HS-5 (cell line): ENCODE measurements around the gene TRPC4.
"Not testable (repeated sequence)": the region's sequence is repeated elsewhere in the genome, so short reads cannot be mapped to it uniquely, and the experiment has no call there.

Experiments used
- DNase-seq: peaks from one replicate; pipeline ENCODE4 v3.0.0-alpha.2; 2012; ENCODE audit warnings: low read depth

The TRPC4 gene

DNA sequence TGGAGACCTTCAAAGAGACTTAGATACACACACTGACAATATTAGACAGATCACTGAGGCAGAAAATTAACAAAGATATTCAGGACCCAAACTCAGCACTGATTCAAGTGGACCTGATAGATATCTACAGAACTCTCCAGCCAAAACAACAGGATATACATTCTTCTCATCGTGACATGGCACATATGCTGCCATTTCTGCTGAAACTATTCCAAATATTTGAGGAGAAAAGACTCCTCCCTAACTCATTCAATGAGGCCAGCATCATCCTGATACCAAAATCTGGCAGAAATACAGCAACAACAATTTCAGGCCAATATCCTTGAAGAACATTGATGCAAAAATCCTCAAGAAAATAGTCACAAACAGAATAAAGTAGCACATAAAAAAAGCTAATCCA is 53.3 kb downstream of the TRPC4 start:
- DNase-seq: no peak

DNA sequence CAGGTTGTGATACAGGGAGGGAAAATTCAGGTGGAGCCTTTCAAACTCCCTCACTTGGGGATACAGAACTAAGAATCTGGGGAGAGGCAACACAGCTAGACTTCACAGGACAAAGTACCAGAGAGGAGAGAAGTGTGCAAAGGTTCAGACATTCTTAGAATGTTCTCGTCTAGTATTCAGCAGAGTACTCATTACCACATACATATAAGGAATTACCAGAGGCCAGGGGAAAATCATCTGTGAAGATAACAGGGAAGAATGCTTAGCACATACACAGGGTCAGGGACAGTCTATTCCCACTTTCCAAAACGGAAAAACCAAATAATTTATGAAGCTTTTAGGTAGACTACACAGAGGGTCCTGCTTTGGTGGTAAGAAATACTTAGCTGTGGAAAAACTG is 58.1 kb downstream of the TRPC4 start:
- no peak for DNase-seq

DNA sequence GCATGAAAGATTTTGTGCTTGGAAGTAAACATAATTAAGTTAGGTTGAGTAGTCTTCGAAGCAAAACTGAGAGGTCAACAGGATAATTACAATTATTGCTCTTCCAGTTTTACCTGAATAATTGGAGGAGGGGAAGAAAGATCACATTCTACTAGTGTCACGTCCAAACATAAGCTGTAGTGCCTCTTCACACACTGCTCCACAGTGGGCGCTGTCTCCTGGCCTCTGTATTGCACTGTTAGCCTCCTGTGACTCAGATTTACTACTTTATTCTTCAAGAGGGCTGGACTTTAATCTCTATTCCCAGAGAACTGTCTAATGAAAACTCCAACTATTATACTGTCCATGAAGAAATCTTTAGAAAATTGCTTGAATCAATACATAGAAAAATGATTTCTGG is 62.9 kb downstream of the TRPC4 start:
- DNase-seq: no peak

DNA sequence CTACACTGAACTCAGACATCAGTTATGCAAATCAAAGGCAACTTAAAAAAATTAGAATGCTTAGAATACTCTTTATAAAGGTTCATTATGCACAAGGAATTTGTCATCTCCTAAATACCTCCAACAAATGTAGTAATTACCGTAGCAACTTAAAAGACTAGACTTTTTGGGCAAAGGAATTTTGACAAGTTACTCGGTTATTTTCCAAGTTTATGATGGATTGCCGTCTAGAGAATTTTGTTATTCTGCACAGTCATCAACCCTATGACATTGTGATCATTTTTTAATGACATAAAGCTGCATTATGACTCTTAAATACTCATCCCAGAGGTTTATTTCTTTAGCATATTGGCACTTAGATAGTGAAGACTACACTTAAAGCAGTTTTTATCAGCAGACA is 71.9 kb downstream of the TRPC4 start:
- no peak for DNase-seq

DNA sequence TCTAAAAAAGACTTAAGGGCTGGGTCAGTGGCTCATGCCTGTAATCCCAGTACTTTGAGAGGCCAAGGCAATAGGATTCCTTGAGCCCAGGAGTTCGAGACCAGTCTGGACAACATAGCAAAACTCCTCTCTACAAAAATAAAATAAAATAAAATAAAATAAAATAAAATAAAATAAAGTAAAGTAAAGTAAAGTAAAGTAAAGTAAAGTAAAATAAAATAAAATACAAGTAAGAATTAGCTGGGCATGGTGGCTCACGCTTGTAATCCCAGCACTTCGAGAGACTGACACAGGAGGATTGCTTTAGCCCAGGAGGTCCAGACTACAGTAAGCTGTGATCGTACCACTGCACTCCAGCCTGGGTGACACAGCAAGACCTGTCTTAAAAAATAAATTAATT is 72.8 kb downstream of the TRPC4 start:
- DNase-seq: not testable (repeated sequence)

DNA sequence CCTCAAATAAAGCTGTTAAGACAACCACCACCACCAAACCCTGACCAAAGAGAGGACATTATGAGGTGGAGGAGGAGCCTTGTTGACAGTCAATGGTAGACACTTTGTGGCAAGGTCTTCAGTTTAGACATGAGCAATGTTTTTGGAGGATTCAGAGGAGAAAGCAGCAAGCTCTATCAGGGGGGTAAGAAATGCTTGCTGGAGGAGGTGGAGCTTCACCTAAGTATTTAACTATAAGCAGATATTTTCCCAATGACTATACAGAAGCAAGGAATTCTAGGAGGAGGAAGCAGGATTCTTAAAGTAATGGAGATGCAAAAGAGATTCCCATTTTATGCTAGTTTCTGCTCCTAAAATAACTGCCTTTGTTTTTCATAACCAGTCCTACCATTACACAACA is 74.2 kb downstream of the TRPC4 start:
- no peak for DNase-seq

DNA sequence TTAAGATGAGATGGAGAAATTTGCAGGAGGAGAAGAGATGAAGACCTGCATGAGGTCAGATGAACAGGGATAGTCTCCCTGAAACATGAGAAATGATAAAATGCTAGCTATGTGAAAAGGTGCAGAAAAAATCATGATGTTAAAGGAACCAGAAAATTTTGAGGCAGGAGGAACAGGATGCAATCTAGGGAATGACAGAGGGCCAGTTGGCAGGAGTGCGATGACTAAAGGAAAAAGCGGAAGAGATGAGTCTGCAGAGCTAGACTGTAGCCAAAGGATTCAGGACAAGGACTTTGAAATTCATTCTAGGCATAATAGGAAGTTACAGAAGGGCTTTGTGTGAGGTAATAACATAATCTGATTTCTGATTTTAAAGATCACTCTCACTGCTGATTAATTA is 77.9 kb downstream of the TRPC4 start:
- no peak for DNase-seq

DNA sequence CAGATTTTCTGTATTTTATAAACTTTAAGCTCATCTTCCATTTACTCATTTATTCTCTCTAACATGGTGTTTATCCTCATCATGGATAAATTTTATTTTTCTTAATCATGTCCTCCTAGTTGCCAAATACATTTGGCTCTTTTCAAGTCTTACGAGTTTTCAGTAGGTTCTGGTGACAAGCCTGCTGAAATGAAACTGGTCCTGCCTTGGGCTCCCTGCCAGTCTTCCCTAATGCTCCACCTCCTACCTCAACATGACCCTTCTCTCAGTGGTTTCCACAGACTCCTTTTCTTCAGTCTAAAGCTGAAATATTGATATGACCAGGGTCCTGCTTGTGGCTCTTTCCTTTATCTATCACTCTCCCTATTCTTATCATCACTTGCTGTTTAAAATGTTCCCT is 81.2 kb downstream of the TRPC4 start:
- no peak for DNase-seq

DNA sequence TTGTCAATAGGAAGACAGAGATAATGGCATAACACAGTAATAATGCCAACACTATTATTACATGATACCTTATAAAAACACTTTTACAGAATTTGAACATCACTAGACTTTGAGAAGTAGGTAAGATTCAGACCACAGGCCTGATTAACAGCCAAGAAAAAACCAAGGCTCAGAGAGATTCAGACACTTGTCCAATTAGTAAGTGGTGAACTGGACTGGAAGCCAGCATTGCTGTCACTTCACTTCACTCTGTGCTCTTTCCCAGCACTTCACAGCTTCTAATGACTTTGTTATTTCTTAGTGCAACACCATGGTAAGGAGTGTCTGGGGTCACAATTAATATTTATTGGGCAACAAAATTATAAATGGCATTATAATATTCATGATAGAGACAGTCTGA is 91.9 kb downstream of the TRPC4 start:
- no peak for DNase-seq

DNA sequence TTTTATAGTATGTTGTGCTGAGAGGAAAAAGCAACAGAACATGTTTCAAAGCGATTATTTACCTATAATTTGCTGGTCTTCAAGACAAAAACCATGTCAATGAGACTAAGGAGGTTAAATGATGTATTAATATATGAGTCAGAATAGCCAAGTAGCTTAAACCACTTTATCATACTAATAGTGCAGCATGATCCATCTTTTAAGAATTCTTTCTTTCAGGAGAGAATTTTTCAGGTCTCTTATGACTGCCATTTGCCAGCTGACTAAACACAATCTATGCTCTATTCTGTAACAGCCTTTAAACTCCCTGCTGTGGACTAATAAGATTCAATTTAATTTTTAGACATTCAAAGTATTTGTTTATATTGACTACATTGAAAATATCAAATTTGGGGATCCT is 93.7 kb downstream of the TRPC4 start:
- no peak for DNase-seq

DNA sequence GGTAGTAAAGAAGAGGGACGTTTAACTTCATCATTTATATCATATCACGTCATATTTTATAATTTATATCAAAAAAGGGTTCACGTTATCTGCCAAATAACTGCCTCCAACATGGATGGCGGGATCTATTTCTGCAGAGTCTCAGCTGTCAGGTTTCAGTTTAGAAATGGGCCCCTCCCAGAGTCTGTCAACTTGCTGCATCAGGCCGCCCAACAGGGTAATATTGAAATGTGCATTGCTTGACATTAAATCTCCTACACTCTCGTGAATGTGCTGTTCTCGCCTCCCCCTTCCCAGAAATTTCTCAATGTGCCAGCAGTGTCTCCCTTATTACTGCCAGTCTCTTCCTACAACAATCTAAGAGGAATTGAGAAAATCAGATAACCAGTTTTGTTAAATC is 96.9 kb downstream of the TRPC4 start:
- no peak for DNase-seq

DNA sequence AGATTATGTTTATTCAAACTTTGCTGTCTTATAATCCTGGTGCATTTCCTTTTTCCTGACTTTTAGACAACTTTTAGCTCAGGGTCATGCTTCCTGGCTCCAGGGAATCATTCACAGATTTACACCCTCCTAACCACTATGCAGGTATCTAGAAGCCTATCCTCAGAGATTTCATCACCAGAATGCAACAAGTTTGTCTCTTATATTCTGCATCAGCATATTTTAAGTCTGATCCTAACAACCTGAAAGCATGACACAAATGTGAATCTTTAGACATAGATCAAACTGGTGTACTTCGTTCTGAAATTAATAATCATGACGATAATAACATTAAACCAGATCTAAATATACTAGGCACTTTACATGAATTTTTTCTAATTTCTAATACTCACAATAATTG is 100.0 kb downstream of the TRPC4 start:
- DNase-seq: no peak

DNA sequence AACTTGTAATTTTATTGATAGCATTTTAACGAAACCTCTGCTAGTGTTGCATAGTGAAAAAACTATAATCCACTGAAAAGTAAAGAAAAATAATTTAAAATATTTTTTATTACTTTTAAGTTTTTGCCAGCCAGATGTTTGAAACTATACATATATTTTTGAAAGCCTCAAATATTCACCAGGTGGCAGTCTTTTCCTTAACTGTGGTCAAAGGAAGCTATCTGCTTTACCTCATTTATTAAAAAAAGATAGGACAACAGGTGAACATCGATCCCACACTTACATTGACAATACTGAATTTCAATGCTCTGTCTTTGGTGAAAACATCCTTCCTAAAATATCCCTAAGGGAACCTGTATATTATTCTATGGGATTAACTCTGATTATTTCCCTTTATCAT is 100.5 kb downstream of the TRPC4 start:
- DNase-seq: no peak

DNA sequence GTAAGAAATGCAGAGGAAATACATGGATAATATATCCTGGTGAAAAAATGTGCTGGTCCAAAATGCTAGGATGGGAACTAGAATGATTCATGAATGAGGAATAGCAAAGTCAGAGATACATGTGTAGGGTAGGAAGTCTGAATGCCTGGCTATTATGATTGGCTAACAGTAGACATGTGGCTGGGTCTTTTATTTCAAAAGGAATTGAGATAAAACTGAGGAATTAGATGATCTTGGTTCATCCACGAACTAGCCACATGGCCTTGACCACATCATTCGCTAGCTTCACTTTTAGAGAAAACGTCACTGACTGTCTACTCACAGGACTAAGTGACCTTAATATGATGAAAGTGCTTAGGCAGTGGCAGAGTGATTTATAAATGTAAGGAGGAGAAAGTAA is 103.1 kb downstream of the TRPC4 start:
- DNase-seq: no peak

DNA sequence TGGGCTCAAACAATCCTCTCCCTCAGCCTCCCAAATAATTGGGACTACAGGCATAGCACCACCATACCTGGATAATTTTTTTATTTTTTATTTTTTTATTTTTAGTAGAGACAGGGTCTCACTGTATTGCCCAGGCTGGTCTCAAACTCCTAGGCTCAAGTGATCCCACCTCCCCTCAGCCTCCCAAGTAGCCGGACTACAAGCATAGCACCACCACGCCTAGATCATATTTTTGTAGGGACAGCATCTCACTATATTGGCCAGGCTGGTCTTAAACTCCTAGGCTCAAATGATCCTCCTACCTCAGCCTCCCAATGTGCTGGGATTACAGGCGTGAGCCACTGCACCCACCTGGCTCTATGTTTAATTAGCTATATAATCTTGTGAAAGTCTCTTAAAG is 114.2 kb downstream of the TRPC4 start:
- no peak for DNase-seq

DNA sequence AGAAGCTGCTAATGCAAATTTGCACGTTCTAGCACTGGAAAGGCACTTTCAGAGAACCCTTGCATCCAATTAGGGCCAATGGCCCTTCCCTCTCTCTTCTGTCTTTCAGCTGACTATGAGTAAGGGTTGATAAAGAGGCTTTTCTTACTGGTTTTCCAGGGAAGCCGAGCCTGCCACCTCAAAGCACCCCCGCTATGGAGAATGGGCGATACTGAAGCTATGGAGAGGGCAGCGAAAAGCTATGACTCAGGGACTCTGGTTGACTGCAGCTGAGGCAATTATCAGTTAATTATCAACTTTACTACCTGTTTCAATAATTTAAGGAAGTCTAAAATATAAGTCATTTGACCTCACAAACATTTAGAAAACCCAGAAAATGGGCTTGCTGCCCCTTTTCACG is 115.8 kb downstream of the TRPC4 start:
- no peak for DNase-seq

DNA sequence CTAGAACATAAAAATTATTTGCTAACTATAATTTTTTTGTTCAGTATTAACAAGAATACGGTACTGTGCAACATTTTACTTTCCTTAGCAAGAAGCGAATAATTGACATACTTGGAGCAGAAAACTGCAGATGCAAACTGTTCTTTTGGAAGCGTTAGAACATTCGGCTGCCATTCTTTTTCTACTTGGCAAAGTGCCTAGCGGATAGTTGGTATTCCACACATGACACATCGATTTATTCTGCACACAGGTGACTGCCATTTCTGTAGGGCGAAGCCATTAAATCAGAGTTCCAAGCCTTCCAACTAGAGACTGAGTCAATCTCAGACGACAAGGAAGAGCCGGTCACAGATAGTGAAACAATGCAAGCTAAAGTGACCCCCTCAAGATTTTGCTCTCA is 117.4 kb downstream of the TRPC4 start:
- no peak for DNase-seq

DNA sequence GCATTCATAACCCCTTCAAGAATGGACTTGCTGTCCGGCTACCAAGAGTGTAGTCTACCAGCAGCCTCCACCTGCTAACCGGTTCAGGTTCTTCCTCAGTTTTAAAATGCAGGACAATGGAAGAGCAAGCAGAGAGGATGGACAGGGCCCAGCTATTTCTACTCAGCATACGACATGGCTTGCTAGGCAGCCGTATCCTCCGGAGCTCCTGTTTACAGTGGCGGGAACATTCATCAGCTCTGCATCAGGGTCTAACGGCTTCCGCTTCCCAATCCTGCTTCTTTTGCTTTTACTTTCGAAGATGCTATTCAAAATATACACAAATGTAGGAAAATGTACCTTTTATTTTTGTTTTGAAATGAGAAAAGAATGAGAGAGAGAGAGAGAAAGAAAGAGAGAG is 118.5 kb downstream of the TRPC4 start:
- DNase-seq: no peak

DNA sequence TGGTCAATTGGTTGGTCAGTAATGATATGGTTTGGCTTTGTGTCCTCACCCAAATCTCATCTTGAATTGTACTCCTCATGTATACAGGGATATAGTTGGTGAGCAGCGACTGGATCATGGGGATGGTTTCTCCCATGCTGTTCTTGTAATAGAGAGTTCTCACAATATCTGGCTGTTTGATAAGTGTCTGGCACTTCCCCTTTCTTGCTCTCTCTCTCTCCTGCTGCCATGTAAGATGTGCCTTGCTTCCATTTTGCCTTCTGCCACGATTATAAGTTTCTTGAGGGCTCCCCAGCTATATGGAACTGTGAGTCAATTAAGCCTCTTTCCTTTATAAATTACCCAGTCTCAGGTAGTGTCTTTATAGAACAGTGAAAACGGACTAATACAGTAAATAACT is 120.7 kb downstream of the TRPC4 start:
- no peak for DNase-seq

DNA sequence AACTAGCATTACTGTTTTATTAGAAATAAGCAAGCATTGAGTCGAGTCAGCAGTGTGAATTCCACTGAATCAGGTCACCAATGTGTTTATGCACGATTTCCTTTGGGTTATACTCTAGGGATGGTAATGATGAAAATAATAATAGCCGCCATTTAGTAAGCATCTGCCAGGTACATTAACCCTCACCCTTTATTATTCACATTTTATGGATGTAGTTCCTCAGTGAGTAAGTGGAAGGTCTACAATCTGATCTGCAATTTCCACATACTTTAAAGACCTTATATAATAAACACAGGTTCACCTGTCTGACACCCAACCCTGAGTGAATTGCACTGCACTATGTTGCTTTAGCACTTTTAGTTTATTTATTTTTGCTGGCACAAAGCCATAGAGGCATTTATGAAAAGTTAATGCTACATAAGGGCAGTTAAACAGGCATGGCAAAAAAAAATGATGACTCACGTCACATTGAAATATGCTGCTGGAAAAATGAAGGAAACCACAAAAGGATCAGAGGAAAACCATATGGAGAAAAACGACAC is 122.4 kb downstream of the TRPC4 start:
- DNase-seq: peak; percentile 46

DNA sequence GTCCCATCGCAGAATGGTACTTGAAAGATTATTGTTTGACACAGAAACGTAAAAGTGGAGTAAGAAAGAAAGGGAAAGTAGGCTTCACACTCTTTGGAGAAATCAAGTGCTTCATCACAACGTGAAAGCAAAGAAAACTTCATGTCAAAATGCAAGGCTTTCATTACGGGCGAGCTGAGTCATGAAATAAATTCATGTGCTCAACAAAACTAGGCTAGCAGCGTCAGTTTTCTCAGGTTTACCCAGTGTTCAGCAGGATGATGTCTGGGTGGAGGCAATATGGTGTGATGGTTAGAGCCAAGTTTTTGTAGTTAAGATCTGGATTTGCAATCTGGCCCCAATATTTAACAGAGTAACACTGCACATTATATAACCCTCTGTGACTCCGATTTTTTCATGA is 128.0 kb downstream of the TRPC4 start:
- DNase-seq: no peak

DNA sequence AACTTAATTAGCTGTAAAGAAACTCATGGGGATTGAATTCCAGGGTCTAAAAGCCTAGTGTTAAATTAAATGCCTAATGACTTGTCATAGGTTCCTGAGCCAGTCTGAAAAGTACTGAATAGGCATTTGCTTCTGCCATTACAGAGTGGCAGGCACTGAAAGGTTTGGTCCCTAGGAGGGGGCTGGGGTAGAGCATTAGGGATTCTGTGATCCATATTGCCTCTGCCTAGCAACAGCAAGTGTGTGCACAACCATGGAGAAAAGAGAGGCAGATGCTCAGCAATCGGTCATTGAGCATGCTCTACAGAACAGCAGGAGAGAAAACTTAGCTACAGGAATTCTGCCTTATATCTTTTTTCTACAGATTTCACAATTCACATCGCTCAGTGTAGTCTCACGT is 133.5 kb downstream of the TRPC4 start:
- DNase-seq: no peak

DNA sequence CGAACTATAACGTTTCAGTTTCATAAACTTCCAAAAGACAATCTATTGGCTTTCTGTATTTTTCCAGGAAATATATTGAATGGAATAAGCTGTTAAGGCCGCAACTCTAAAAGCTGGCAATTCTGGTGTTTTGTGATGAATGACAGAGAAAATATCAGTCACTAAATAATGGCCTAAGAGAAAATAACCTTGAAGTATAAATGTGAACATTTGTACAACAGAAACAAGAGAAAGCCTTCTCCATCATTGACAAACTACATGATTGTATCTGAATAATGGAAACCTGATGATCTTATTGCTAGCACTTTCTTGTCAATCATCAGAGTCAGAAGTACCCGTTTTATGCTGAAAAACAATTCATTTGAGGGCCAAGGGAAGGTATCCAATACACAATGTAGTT is 134.3 kb downstream of the TRPC4 start:
- no peak for DNase-seq

DNA sequence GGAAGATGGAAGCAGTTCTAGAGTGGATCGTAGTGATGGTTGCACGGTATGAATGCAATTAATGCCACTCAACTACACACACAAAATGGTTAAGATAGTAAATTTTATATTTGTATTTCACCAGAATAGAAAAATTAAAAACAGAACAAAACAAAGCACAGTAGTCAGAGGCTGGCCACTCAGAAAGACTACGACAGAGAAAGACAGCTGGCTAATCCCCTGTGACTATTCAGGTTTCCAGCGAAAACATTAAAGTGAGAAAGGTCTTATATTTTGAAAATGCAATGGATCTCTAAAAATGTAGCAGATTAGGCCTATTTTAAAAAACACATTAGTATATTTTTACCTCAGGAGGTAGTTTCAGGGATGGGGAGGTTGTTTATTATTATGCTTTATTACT is 139.7 kb downstream of the TRPC4 start:
- no peak for DNase-seq
